ENCODE results near the gene GCLM.
"Not testable (repeated sequence)": the region's sequence is repeated elsewhere in the genome, so short reads cannot be mapped to it uniquely, and the experiment has no call there.

GCLM gene

GRCh38 chr1:93880731-93881130 is 28.5 kb downstream of the GCLM start:
- Histone ChIP-seq H3K4me1 (ENCODE audit: control insufficient read depth in 1 of 2, insufficient read depth in 2 of 2, low read length in 2 of 2) (peaks cover 14 to 27% of the 10 kb centered on the region in 2 donors), H3K36me3 (ENCODE audit: control insufficient read depth in 1 of 2, insufficient read depth in 2 of 2, low read length in 2 of 2) (peaks cover 15 to 16% of the 10 kb centered on the region in 2 donors), H3K27me3 (ENCODE audit: low read depth, low read length) (no peaks in the 10 kb centered on the region), H3K9me3 (ENCODE audit: control insufficient read depth in 1 of 2, low read length in 2 of 2) (no peaks in the 10 kb centered on the region), H3K4me3 (ENCODE audit: low read depth in 1 of 2, low read length in 2 of 2) (no peak overlapping the region), H3K27ac (ENCODE audit: low read length) (no peak overlapping the region)

- Histone ChIP-seq H3K9me3 (ENCODE audit: control insufficient read depth in 1 of 2, low read length in 2 of 2) (no peaks in the 10 kb centered on the region), H3K4me1 (ENCODE audit: control insufficient read depth in 1 of 2, insufficient read depth in 2 of 2, low read length in 2 of 2) (peaks cover 14 to 29% of the 10 kb centered on the region in 2 donors), H3K4me3 (ENCODE audit: low read depth in 1 of 2, low read length in 2 of 2) (peak within 1 kb of the TSS; percentile 96 to 97), H3K27ac (ENCODE audit: low read length) (peak within 1 kb of the TSS; percentile 95), H3K27me3 (ENCODE audit: low read depth, low read length) (no peaks in the 10 kb centered on the region), H3K36me3 (ENCODE audit: control insufficient read depth in 1 of 2, insufficient read depth in 2 of 2, low read length in 2 of 2) (peaks cover 31 to 32% of the 10 kb centered on the region in 2 donors)
Measured at GRCh38 chr1:93878889-93879586, 30.2 kb downstream of the GCLM start, which contains the start of gene DNTTIP2. Gene DNTTIP2, minus strand, starts transcription at chr1:93879206. Its CDS starts 58 bp downstream, at chr1:93879148.

- Histone ChIP-seq H3K4me3 (ENCODE audit: low read depth in 1 of 2, low read length in 2 of 2) (peak overlapping the region; percentile 96 to 97), H3K4me1 (ENCODE audit: control insufficient read depth in 1 of 2, insufficient read depth in 2 of 2, low read length in 2 of 2) (peaks cover 14 to 29% of the 10 kb centered on the region in 2 donors), H3K27ac (ENCODE audit: low read length) (peak overlapping the region; percentile 95), H3K9me3 (ENCODE audit: control insufficient read depth in 1 of 2, low read length in 2 of 2) (no peaks in the 10 kb centered on the region), H3K36me3 (ENCODE audit: control insufficient read depth in 1 of 2, insufficient read depth in 2 of 2, low read length in 2 of 2) (peaks cover 35 to 38% of the 10 kb centered on the region in 2 donors), H3K27me3 (ENCODE audit: low read depth, low read length) (no peaks in the 10 kb centered on the region)
Measured at GRCh38 chr1:93878501-93878888, 30.7 kb downstream of the GCLM start.

GRCh38 chr1:93877529-93877928 is 31.7 kb downstream of the GCLM start:
- Histone ChIP-seq H3K27me3 (ENCODE audit: low read depth, low read length) (no peaks in the 10 kb centered on the region), H3K9me3 (ENCODE audit: control insufficient read depth in 1 of 2, low read length in 2 of 2) (no peaks in the 10 kb centered on the region), H3K36me3 (ENCODE audit: control insufficient read depth in 1 of 2, insufficient read depth in 2 of 2, low read length in 2 of 2) (peaks cover 38 to 44% of the 10 kb centered on the region in 2 donors), H3K4me3 (ENCODE audit: low read depth in 1 of 2, low read length in 2 of 2) (peak overlapping the region in 1 of 2 donors; percentile 96), H3K4me1 (ENCODE audit: control insufficient read depth in 1 of 2, insufficient read depth in 2 of 2, low read length in 2 of 2) (peaks cover 14 to 29% of the 10 kb centered on the region in 2 donors), H3K27ac (ENCODE audit: low read length) (no peak overlapping the region)

GRCh38 chr1:93876244-93876643 is 33.0 kb downstream of the GCLM start:
- Histone ChIP-seq H3K36me3 (ENCODE audit: control insufficient read depth in 1 of 2, insufficient read depth in 2 of 2, low read length in 2 of 2) (peaks cover 50 to 54% of the 10 kb centered on the region in 2 donors), H3K4me1 (ENCODE audit: control insufficient read depth in 1 of 2, insufficient read depth in 2 of 2, low read length in 2 of 2) (peaks cover 14 to 29% of the 10 kb centered on the region in 2 donors), H3K4me3 (ENCODE audit: low read depth in 1 of 2, low read length in 2 of 2) (no peak overlapping the region), H3K27ac (ENCODE audit: low read length) (no peak overlapping the region), H3K9me3 (ENCODE audit: control insufficient read depth in 1 of 2, low read length in 2 of 2) (no peaks in the 10 kb centered on the region), H3K27me3 (ENCODE audit: low read depth, low read length) (no peaks in the 10 kb centered on the region)

GRCh38 chr1:93874025-93874651 is 35.1 kb downstream of the GCLM start:
- Histone ChIP-seq H3K9me3 (ENCODE audit: control insufficient read depth in 1 of 2, low read length in 2 of 2) (no peaks in the 10 kb centered on the region), H3K36me3 (ENCODE audit: control insufficient read depth in 1 of 2, insufficient read depth in 2 of 2, low read length in 2 of 2) (peaks cover 68 to 71% of the 10 kb centered on the region in 2 donors), H3K27ac (ENCODE audit: low read length) (no peak overlapping the region), H3K4me1 (ENCODE audit: control insufficient read depth in 1 of 2, insufficient read depth in 2 of 2, low read length in 2 of 2) (peaks cover 10 to 29% of the 10 kb centered on the region in 2 donors), H3K27me3 (ENCODE audit: low read depth, low read length) (no peaks in the 10 kb centered on the region), H3K4me3 (ENCODE audit: low read depth in 1 of 2, low read length in 2 of 2) (no peak overlapping the region)

- H3K36me3 ChIP-seq (ENCODE audit: control insufficient read depth in 1 of 2, insufficient read depth in 2 of 2, low read length in 2 of 2) = peaks cover 55 to 67% of the 10 kb centered on the region in 2 donors
Measured at GRCh38 chr1:93871366-93871765, 37.9 kb downstream of the GCLM start.

GRCh38 chr1:93869653-93870052 is 39.6 kb downstream of the GCLM start:
- Histone ChIP-seq H3K36me3 (ENCODE audit: control insufficient read depth in 1 of 2, insufficient read depth in 2 of 2, low read length in 2 of 2) (peaks cover 44 to 53% of the 10 kb centered on the region in 2 donors), H3K27ac (ENCODE audit: low read length) (no peak overlapping the region), H3K4me1 (ENCODE audit: control insufficient read depth in 1 of 2, insufficient read depth in 2 of 2, low read length in 2 of 2) (no peaks in the 10 kb centered on the region), H3K4me3 (ENCODE audit: low read depth in 1 of 2, low read length in 2 of 2) (no peak overlapping the region), H3K27me3 (ENCODE audit: low read depth, low read length) (no peaks in the 10 kb centered on the region), H3K9me3 (ENCODE audit: control insufficient read depth in 1 of 2, low read length in 2 of 2) (no peaks in the 10 kb centered on the region)

More at GRCh38 chr1:93871366-93871765, 37.9 kb downstream of the GCLM start:
- no peak overlapping the region for H3K27ac ChIP-seq (ENCODE audit: low read length)
- no peaks in the 10 kb centered on the region for H3K27me3 ChIP-seq (ENCODE audit: low read depth, low read length)
- H3K9me3 ChIP-seq (ENCODE audit: control insufficient read depth in 1 of 2, low read length in 2 of 2) = no peaks in the 10 kb centered on the region
- no peak overlapping the region for H3K4me3 ChIP-seq (ENCODE audit: low read depth in 1 of 2, low read length in 2 of 2)
- H3K4me1 ChIP-seq (ENCODE audit: control insufficient read depth in 1 of 2, insufficient read depth in 2 of 2, low read length in 2 of 2) = peaks cover 2 to 8% of the 10 kb centered on the region in 2 donors

- H3K27ac ChIP-seq (ENCODE audit: low read length); H3K27me3 ChIP-seq (ENCODE audit: low read depth, low read length); H3K4me1 ChIP-seq (ENCODE audit: control insufficient read depth in 1 of 2, insufficient read depth in 2 of 2, low read length in 2 of 2); H3K9me3 ChIP-seq (ENCODE audit: control insufficient read depth in 1 of 2, low read length in 2 of 2); H3K4me3 ChIP-seq (ENCODE audit: low read depth in 1 of 2, low read length in 2 of 2): not testable (repeated sequence)
- peaks cover 33 to 41% of the 10 kb centered on the region in 2 donors for H3K36me3 ChIP-seq (ENCODE audit: control insufficient read depth in 1 of 2, insufficient read depth in 2 of 2, low read length in 2 of 2)
Measured at GRCh38 chr1:93868492-93868891, 40.7 kb downstream of the GCLM start.

GRCh38 chr1:93865253-93865652 is 44.0 kb downstream of the GCLM start:
- H3K36me3 ChIP-seq (ENCODE audit: control insufficient read depth in 1 of 2, insufficient read depth in 2 of 2, low read length in 2 of 2) = peaks cover 9 to 17% of the 10 kb centered on the region in 2 donors
- H3K4me1 ChIP-seq (ENCODE audit: control insufficient read depth in 1 of 2, insufficient read depth in 2 of 2, low read length in 2 of 2) = no peaks in the 10 kb centered on the region
- H3K27me3 ChIP-seq (ENCODE audit: low read depth, low read length) = no peaks in the 10 kb centered on the region
- H3K27ac ChIP-seq (ENCODE audit: low read length) = no peak overlapping the region
- H3K9me3 ChIP-seq (ENCODE audit: control insufficient read depth in 1 of 2, low read length in 2 of 2) = no peaks in the 10 kb centered on the region
- H3K4me3 ChIP-seq (ENCODE audit: low read depth in 1 of 2, low read length in 2 of 2) = no peak overlapping the region

- H3K4me3 ChIP-seq (ENCODE audit: low read depth in 1 of 2, low read length in 2 of 2) = no peak overlapping the region
- H3K4me1 ChIP-seq (ENCODE audit: control insufficient read depth in 1 of 2, insufficient read depth in 2 of 2, low read length in 2 of 2) = no peaks in the 10 kb centered on the region
- H3K36me3 ChIP-seq (ENCODE audit: control insufficient read depth in 1 of 2, insufficient read depth in 2 of 2, low read length in 2 of 2) = peaks cover 0 to 8% of the 10 kb centered on the region in 2 donors
- H3K27ac ChIP-seq (ENCODE audit: low read length) = no peak overlapping the region
- H3K27me3 ChIP-seq (ENCODE audit: low read depth, low read length) = no peaks in the 10 kb centered on the region
- H3K9me3 ChIP-seq (ENCODE audit: control insufficient read depth in 1 of 2, low read length in 2 of 2) = no peaks in the 10 kb centered on the region
Measured at GRCh38 chr1:93864175-93864574, 45.1 kb downstream of the GCLM start.
